ENCODE data around the gene SLCO2A1.

SLCO2A1 gene

GRCh38 chr3:134039161-134039862 lies 9.6 kb upstream of the SLCO2A1 start:
- peaks cover 3 to 20% (median 7%) of the 10 kb centered on the region in 5 experiments for H3K9me3 ChIP-seq (ENCODE audit: control extremely low read depth in 1 of 5, control insufficient read depth in 4 of 5, insufficient read depth in 2 of 5, low read depth in 1 of 5, low read length in 4 of 5)
- no peaks in the 10 kb centered on the region for H3K36me3 ChIP-seq (ENCODE audit: control insufficient read depth in 4 of 4, insufficient read depth in 4 of 4, low read length in 3 of 4)
- no peak overlapping the region for H3K27ac ChIP-seq (ENCODE audit: insufficient read depth in 1 of 2, low read depth in 1 of 2, low read length in 2 of 2, poor library complexity in 1 of 2, severe bottlenecking in 2 of 2)
- H3K4me1 ChIP-seq (ENCODE audit: control extremely low read depth in 1 of 4, control insufficient read depth in 4 of 4, insufficient read depth in 4 of 4, low read length in 3 of 4): no peaks in the 10 kb centered on the region
- POLR2A ChIA-PET: no interaction called here
- 94% methylated on average over 7 of the region's 8 CpGs for WGBS (ENCODE audit: insufficient coverage)
- CTCF ChIA-PET: no interaction called here
- no peak for DNase-seq
- H3K27me3 ChIP-seq (replicated peaks in 2 of 5; ENCODE audit: control insufficient read depth in 4 of 5, insufficient read depth in 5 of 5, low read length in 4 of 5): no peaks in the 10 kb centered on the region
- H3K4me3 ChIP-seq (ENCODE audit: control insufficient read depth in 1 of 7, extremely low read depth in 1 of 7, insufficient read depth in 4 of 7, low read depth in 2 of 7, low read length in 6 of 7): no peak overlapping the region

GRCh38 chr3:134038716-134039115 lies 9.0 kb upstream of the SLCO2A1 start:
- no peaks in the 10 kb centered on the region for H3K36me3 ChIP-seq (ENCODE audit: control insufficient read depth in 4 of 4, insufficient read depth in 4 of 4, low read length in 3 of 4)
- peaks cover 0 to 15% (median 7%) of the 10 kb centered on the region in 5 experiments for H3K9me3 ChIP-seq (ENCODE audit: control extremely low read depth in 1 of 5, control insufficient read depth in 4 of 5, insufficient read depth in 2 of 5, low read depth in 1 of 5, low read length in 4 of 5)
- no peaks in the 10 kb centered on the region for H3K4me1 ChIP-seq (ENCODE audit: control extremely low read depth in 1 of 4, control insufficient read depth in 4 of 4, insufficient read depth in 4 of 4, low read length in 3 of 4)
- no peak overlapping the region for H3K27ac ChIP-seq (ENCODE audit: insufficient read depth in 1 of 2, low read depth in 1 of 2, low read length in 2 of 2, poor library complexity in 1 of 2, severe bottlenecking in 2 of 2)
- no peaks in the 10 kb centered on the region for H3K27me3 ChIP-seq (replicated peaks in 2 of 5; ENCODE audit: control insufficient read depth in 4 of 5, insufficient read depth in 5 of 5, low read length in 4 of 5)
- CTCF ChIA-PET: no interaction called here
- 98% methylated on average over 6 of the region's 8 CpGs for WGBS (ENCODE audit: insufficient coverage)
- no peak overlapping the region for H3K4me3 ChIP-seq (ENCODE audit: control insufficient read depth in 1 of 7, extremely low read depth in 1 of 7, insufficient read depth in 4 of 7, low read depth in 2 of 7, low read length in 6 of 7)
- no peak for DNase-seq
- POLR2A ChIA-PET: no interaction called here

- no peaks in the 10 kb centered on the region for H3K4me1 ChIP-seq (ENCODE audit: control extremely low read depth in 1 of 4, control insufficient read depth in 4 of 4, insufficient read depth in 4 of 4, low read length in 3 of 4)
- no peak overlapping the region for H3K4me3 ChIP-seq (ENCODE audit: control insufficient read depth in 1 of 7, extremely low read depth in 1 of 7, insufficient read depth in 4 of 7, low read depth in 2 of 7, low read length in 6 of 7)
- peaks cover 0 to 9% (median 5%) of the 10 kb centered on the region in 5 experiments for H3K9me3 ChIP-seq (ENCODE audit: control extremely low read depth in 1 of 5, control insufficient read depth in 4 of 5, insufficient read depth in 2 of 5, low read depth in 1 of 5, low read length in 4 of 5)
- POLR2A ChIA-PET: interaction anchor here (0.7 kb wide), 1 partner anchor 35 kb away, joined by 3 read pairs; no protein-coding TSS in a partner anchor
- 77% methylated on average over 9 of the region's 10 CpGs for WGBS (ENCODE audit: insufficient coverage)
- CTCF ChIA-PET: no interaction called here
- no peaks in the 10 kb centered on the region for H3K36me3 ChIP-seq (ENCODE audit: control insufficient read depth in 4 of 4, insufficient read depth in 4 of 4, low read length in 3 of 4)
- no peak for DNase-seq
- H3K27ac ChIP-seq (ENCODE audit: insufficient read depth in 1 of 2, low read depth in 1 of 2, low read length in 2 of 2, poor library complexity in 1 of 2, severe bottlenecking in 2 of 2): no peak overlapping the region
- no peaks in the 10 kb centered on the region for H3K27me3 ChIP-seq (replicated peaks in 2 of 5; ENCODE audit: control insufficient read depth in 4 of 5, insufficient read depth in 5 of 5, low read length in 4 of 5)
Observed at GRCh38 chr3:134038071-134038491, 8.4 kb upstream of the SLCO2A1 start.

- peaks cover 0 to 2% (median 0%) of the 10 kb centered on the region in 5 experiments for H3K27me3 ChIP-seq (replicated peaks in 2 of 5; ENCODE audit: control insufficient read depth in 4 of 5, insufficient read depth in 5 of 5, low read length in 4 of 5)
- peaks cover 0 to 3% (median 0%) of the 10 kb centered on the region in 5 experiments for H3K9me3 ChIP-seq (ENCODE audit: control extremely low read depth in 1 of 5, control insufficient read depth in 4 of 5, insufficient read depth in 2 of 5, low read depth in 1 of 5, low read length in 4 of 5)
- no peaks in the 10 kb centered on the region for H3K4me1 ChIP-seq (ENCODE audit: control extremely low read depth in 1 of 4, control insufficient read depth in 4 of 4, insufficient read depth in 4 of 4, low read length in 3 of 4)
- POLR2A ChIA-PET: interaction anchor here (0.7 kb wide), 1 partner anchor 34 kb away, joined by 3 read pairs; no protein-coding TSS in a partner anchor
- CTCF ChIA-PET: no interaction called here
- H3K4me3 ChIP-seq (ENCODE audit: control insufficient read depth in 1 of 7, extremely low read depth in 1 of 7, insufficient read depth in 4 of 7, low read depth in 2 of 7, low read length in 6 of 7): no peak overlapping the region
- WGBS (ENCODE audit: insufficient coverage): 67% methylated on average over 3 of the region's 5 CpGs
- DNase-seq: no peak
- H3K27ac ChIP-seq (ENCODE audit: insufficient read depth in 1 of 2, low read depth in 1 of 2, low read length in 2 of 2, poor library complexity in 1 of 2, severe bottlenecking in 2 of 2): no peak overlapping the region
- H3K36me3 ChIP-seq (ENCODE audit: control insufficient read depth in 4 of 4, insufficient read depth in 4 of 4, low read length in 3 of 4): no peaks in the 10 kb centered on the region
Observed at GRCh38 chr3:134037168-134037567, 7.4 kb upstream of the SLCO2A1 start.

- no peaks in the 10 kb centered on the region for H3K9me3 ChIP-seq (ENCODE audit: control extremely low read depth in 1 of 5, control insufficient read depth in 4 of 5, insufficient read depth in 2 of 5, low read depth in 1 of 5, low read length in 4 of 5)
- H3K4me1 ChIP-seq (ENCODE audit: control extremely low read depth in 1 of 4, control insufficient read depth in 4 of 4, insufficient read depth in 4 of 4, low read length in 3 of 4): no peaks in the 10 kb centered on the region
- H3K4me3 ChIP-seq (ENCODE audit: control insufficient read depth in 1 of 7, extremely low read depth in 1 of 7, insufficient read depth in 4 of 7, low read depth in 2 of 7, low read length in 6 of 7): no peak overlapping the region
- peaks cover 0 to 7% (median 0%) of the 10 kb centered on the region in 5 experiments for H3K27me3 ChIP-seq (replicated peaks in 2 of 5; ENCODE audit: control insufficient read depth in 4 of 5, insufficient read depth in 5 of 5, low read length in 4 of 5)
- 95% methylated on average over 3 of the region's 5 CpGs for WGBS (ENCODE audit: insufficient coverage)
- CTCF ChIA-PET: no interaction called here
- POLR2A ChIA-PET: no interaction called here
- no peak for DNase-seq
- H3K27ac ChIP-seq (ENCODE audit: insufficient read depth in 1 of 2, low read depth in 1 of 2, low read length in 2 of 2, poor library complexity in 1 of 2, severe bottlenecking in 2 of 2): no peak overlapping the region
- no peaks in the 10 kb centered on the region for H3K36me3 ChIP-seq (ENCODE audit: control insufficient read depth in 4 of 4, insufficient read depth in 4 of 4, low read length in 3 of 4)
Observed at GRCh38 chr3:134036291-134036690, 6.6 kb upstream of the SLCO2A1 start.

- CTCF ChIA-PET: no interaction called here
- 98% methylated on average over 7 of the region's 8 CpGs for WGBS (ENCODE audit: insufficient coverage)
Observed at GRCh38 chr3:134035836-134036235, 6.1 kb upstream of the SLCO2A1 start.

GRCh38 chr3:134034005-134034785 lies 4.5 kb upstream of the SLCO2A1 start:
- Histone ChIP-seq H3K27ac (ENCODE audit: insufficient read depth in 1 of 2, low read depth in 1 of 2, low read length in 2 of 2, poor library complexity in 1 of 2, severe bottlenecking in 2 of 2) (no peak overlapping the region), H3K36me3 (ENCODE audit: control insufficient read depth in 4 of 4, insufficient read depth in 4 of 4, low read length in 3 of 4) (no peaks in the 10 kb centered on the region), H3K4me3 (ENCODE audit: control insufficient read depth in 1 of 7, extremely low read depth in 1 of 7, insufficient read depth in 4 of 7, low read depth in 2 of 7, low read length in 6 of 7) (no peak overlapping the region), H3K4me1 (ENCODE audit: control extremely low read depth in 1 of 4, control insufficient read depth in 4 of 4, insufficient read depth in 4 of 4, low read length in 3 of 4) (peaks cover 0 to 11% (median 9%) of the 10 kb centered on the region in 4 experiments), H3K27me3 (replicated peaks in 2 of 5; ENCODE audit: control insufficient read depth in 4 of 5, insufficient read depth in 5 of 5, low read length in 4 of 5) (peaks cover 0 to 27% (median 4%) of the 10 kb centered on the region in 5 experiments), H3K9me3 (ENCODE audit: control extremely low read depth in 1 of 5, control insufficient read depth in 4 of 5, insufficient read depth in 2 of 5, low read depth in 1 of 5, low read length in 4 of 5) (no peaks in the 10 kb centered on the region)
- CTCF ChIA-PET: no interaction called here
- POLR2A ChIA-PET: interaction anchor here (0.5 kb wide), 1 partner anchor 775 kb away, joined by 3 read pairs; no protein-coding TSS in a partner anchor
- DNase-seq: no peak
- 93% methylated on average over 4 of the region's 6 CpGs for WGBS (ENCODE audit: insufficient coverage)

More at GRCh38 chr3:134035836-134036235, 6.1 kb upstream of the SLCO2A1 start:
- DNase-seq: no peak
- no peaks in the 10 kb centered on the region for H3K4me1 ChIP-seq (ENCODE audit: control extremely low read depth in 1 of 4, control insufficient read depth in 4 of 4, insufficient read depth in 4 of 4, low read length in 3 of 4)
- H3K9me3 ChIP-seq (ENCODE audit: control extremely low read depth in 1 of 5, control insufficient read depth in 4 of 5, insufficient read depth in 2 of 5, low read depth in 1 of 5, low read length in 4 of 5): no peaks in the 10 kb centered on the region
- no peak overlapping the region for H3K27ac ChIP-seq (ENCODE audit: insufficient read depth in 1 of 2, low read depth in 1 of 2, low read length in 2 of 2, poor library complexity in 1 of 2, severe bottlenecking in 2 of 2)
- H3K4me3 ChIP-seq (ENCODE audit: control insufficient read depth in 1 of 7, extremely low read depth in 1 of 7, insufficient read depth in 4 of 7, low read depth in 2 of 7, low read length in 6 of 7): no peak overlapping the region
- H3K36me3 ChIP-seq (ENCODE audit: control insufficient read depth in 4 of 4, insufficient read depth in 4 of 4, low read length in 3 of 4): no peaks in the 10 kb centered on the region
- peaks cover 0 to 12% (median 0%) of the 10 kb centered on the region in 5 experiments for H3K27me3 ChIP-seq (replicated peaks in 2 of 5; ENCODE audit: control insufficient read depth in 4 of 5, insufficient read depth in 5 of 5, low read length in 4 of 5)
- POLR2A ChIA-PET: no interaction called here
